HepG2 (cell line): ENCODE measurements around the gene TGM2. TPM values are rescaled to one million over a fixed set of nuclear protein-coding genes. Genes with fewer than 3 reads are reported as not detected.
A peak's percentile ranks its signal among the peaks of the same experiment; 100 is the strongest.

Experiments
- ATAC-seq: fragments of 200-7000 bp; cut with Tn5 transposase; 3 replicates; pipeline ENCODE4 v1.9.1; 2020; ENCODE audit warnings: mild to moderate bottlenecking, moderate library complexity
- BruUV-seq: library from RNA; stranded (reverse); fragments of 400-500 nt; replicated peaks from 2 replicates; lab custom pipeline; 2021; lab: Mats Ljungman, UMichigan
- CTCF ChIA-PET: fragments of 300-600 bp; formaldehyde crosslinking; extraction: SDS; loops from one replicate; lab custom pipeline; 2021; ENCODE audit warnings: low total read pairs, inconsistent platforms, low intra/inter-chr PET ratio; lab: Yijun Ruan, JAX
- POLR2A ChIA-PET: fragments of 350-600 bp; sonication (Branson Sonifier 250); formaldehyde crosslinking; loops from one replicate; lab custom pipeline; 2020; ENCODE audit warnings: antibody characterized with exemption, inconsistent platforms; lab: Yijun Ruan, JAX
- DNase-seq: peaks from one replicate; pipeline ENCODE4 v3.0.0-alpha.2; 2015; ENCODE audit warnings: low spot score
- FAIRE-seq: peaks from 3 replicates; lab custom pipeline; 2011; peaks lifted over from hg19 to GRCh38; lab: Jason Lieb, UNC
- H2AFZ ChIP-seq: one replicate; pipeline ENCODE4 v1.6.1; 2011; ENCODE audit warnings: low read length, inconsistent platforms
- H3K27ac ChIP-seq: fragments of 300-600 bp; 3 replicates; pipeline ENCODE4 v1.8.0; 2011; ENCODE audit warnings: mixed run types, mild to moderate bottlenecking, mixed read lengths, low read length, inconsistent platforms; ENCODE audit not compliant: insufficient read depth; ENCODE audit errors: extremely low read length
- H3K27me3 ChIP-seq, 2 experiments: fragments of 200-600 bp in 1 of 2; 2 replicates in 1 of 2; 3 replicates in 1 of 2; pipeline versions ENCODE4 v1.6.0 to v1.8.0; 2011; ENCODE audit warnings: low read length in 2 of 2, mild to moderate bottlenecking in 2 of 2, moderate library complexity in 2 of 2, inconsistent platforms in 1 of 2; ENCODE audit not compliant: insufficient read depth in 2 of 2, control insufficient read depth in 1 of 2
- H3K36me3 ChIP-seq, 2 experiments: fragments of 200-600 bp in 1 of 2; replicated peaks in 1 of 2; 2 replicates in 1 of 2; 3 replicates in 1 of 2; pipeline versions ENCODE4 v1.5.1 to v1.8.0; 2011; ENCODE audit warnings: low read length in 2 of 2, inconsistent platforms in 1 of 2; ENCODE audit not compliant: insufficient read depth in 2 of 2, control insufficient read depth in 1 of 2
- H3K4me1 ChIP-seq: 2 replicates; pipeline ENCODE4 v1.5.1; 2012; ENCODE audit warnings: low read length, inconsistent platforms; ENCODE audit not compliant: insufficient read depth
- H3K4me2 ChIP-seq: 2 replicates; pipeline ENCODE4 v1.6.0; 2011; ENCODE audit warnings: low read depth, low read length, inconsistent platforms
- H3K4me3 ChIP-seq, 3 experiments: fragments of 200-600 bp in 1 of 3; sonication (generic), shearing (Covaris generic) in 1 of 3; replicated peaks in 1 of 3; 2 replicates each; pipeline ENCODE4 v1.5.1; 2011 to 2016; ENCODE audit warnings: low read length in 3 of 3, inconsistent platforms in 2 of 3, low read depth in 2 of 3, mild to moderate bottlenecking in 2 of 3, control low read depth in 1 of 3, mixed read lengths in 1 of 3; ENCODE audit not compliant: insufficient read depth in 1 of 3
- H3K79me2 ChIP-seq: one replicate; pipeline ENCODE4 v1.6.1; 2011; ENCODE audit warnings: low read length, inconsistent platforms; ENCODE audit not compliant: insufficient read depth
- H3K9ac ChIP-seq: 2 replicates; pipeline ENCODE4 v1.6.0; 2011; ENCODE audit warnings: mild to moderate bottlenecking, low read depth, low read length, inconsistent platforms; ENCODE audit not compliant: insufficient read depth
- H3K9me3 ChIP-seq: 2 replicates; pipeline ENCODE4 v1.5.1; 2012; ENCODE audit warnings: mild to moderate bottlenecking, low read length
- H4K20me1 ChIP-seq: 2 replicates; pipeline ENCODE4 v1.6.0; 2011; ENCODE audit warnings: inconsistent platforms, mild to moderate bottlenecking, low read length, moderate library complexity; ENCODE audit not compliant: insufficient read depth
- ATM ChIP-seq: fragments of 450-650 bp; IDR thresholded peaks from 2 replicates; pipeline ENCODE4 v1.7.1; 2017; ENCODE audit warnings: mild to moderate bottlenecking, borderline replicate concordance
- BHLHE40 ChIP-seq: IDR thresholded peaks from 2 replicates; pipeline ENCODE4 v1.6.1; 2011; ENCODE audit warnings: low read length, improper control_type of control experiment
- FOXK2 ChIP-seq: fragments of 450-650 bp; IDR thresholded peaks from 2 replicates; pipeline ENCODE4 v1.6.1; 2016
- HES4 ChIP-seq: sonication (generic); formaldehyde crosslinking; IDR thresholded peaks from 2 replicates; pipeline ENCODE4 v1.9.0; 2021; ENCODE audit warnings: mild to moderate bottlenecking, missing genetic modification reagents, borderline replicate concordance
- KLF12 ChIP-seq: sonication (generic); formaldehyde crosslinking; IDR thresholded peaks from 2 replicates; pipeline ENCODE4 v1.4.0; 2020; ENCODE audit warnings: missing genetic modification reagents, borderline replicate concordance
- POLR2AphosphoS2 ChIP-seq: IDR thresholded peaks from 2 replicates; pipeline ENCODE4 v1.6.1; 2011; ENCODE audit warnings: low read depth, low read length, improper control_type of control experiment
- RBAK ChIP-seq: sonication (generic); formaldehyde crosslinking; IDR thresholded peaks from 2 replicates; pipeline ENCODE4 v1.5.1; 2020; ENCODE audit warnings: mild to moderate bottlenecking, missing genetic modification reagents
- SAP130 ChIP-seq: IDR thresholded peaks from 2 replicates; pipeline ENCODE4 v1.6.1; 2016; ENCODE audit warnings: low read depth
- TGIF2 ChIP-seq: IDR thresholded peaks from 2 replicates; pipeline ENCODE4 v1.6.1; 2016; ENCODE audit warnings: control low read depth, missing compliant biosample characterization
- XBP1 ChIP-seq: sonication (generic); formaldehyde crosslinking; IDR thresholded peaks from 2 replicates; pipeline ENCODE4 v1.5.0; 2020; ENCODE audit warnings: missing genetic modification reagents
- ZFX ChIP-seq: sonication (generic); formaldehyde crosslinking; IDR thresholded peaks from 2 replicates; pipeline ENCODE4 v1.4.0; 2020; ENCODE audit warnings: mild to moderate bottlenecking, low read depth, missing genetic modification reagents, moderate library complexity
- ZFY ChIP-seq: sonication (generic); formaldehyde crosslinking; IDR thresholded peaks from 2 replicates; pipeline ENCODE4 v1.4.0; 2020; ENCODE audit warnings: missing genetic modification reagents
- ZMYM3 ChIP-seq: sonication (generic); formaldehyde crosslinking; IDR thresholded peaks from 2 replicates; pipeline ENCODE4 v1.5.1; 2020; ENCODE audit warnings: mild to moderate bottlenecking, missing genetic modification reagents
- ZNF263 ChIP-seq: sonication (generic); formaldehyde crosslinking; IDR thresholded peaks from 2 replicates; pipeline ENCODE4 v1.4.0; 2020; ENCODE audit warnings: missing genetic modification reagents
- ZNF292 ChIP-seq: sonication (generic); formaldehyde crosslinking; IDR thresholded peaks from 2 replicates; pipeline ENCODE4 v1.8.1; 2022; ENCODE audit warnings: mild to moderate bottlenecking, low read depth, missing genetic modification reagents, borderline replicate concordance
- ZNF441 ChIP-seq: sonication (generic); formaldehyde crosslinking; IDR thresholded peaks from 2 replicates; pipeline ENCODE4 v1.7.0; 2021; ENCODE audit warnings: missing genetic modification reagents, borderline replicate concordance
- ZNF569 ChIP-seq: sonication (generic); formaldehyde crosslinking; IDR thresholded peaks from 2 replicates; pipeline ENCODE4 v1.5.0; 2020; ENCODE audit warnings: mild to moderate bottlenecking, missing genetic modification reagents, moderate library complexity, borderline replicate concordance
- ZNF614 ChIP-seq: IDR thresholded peaks from 2 replicates; pipeline ENCODE4 v1.6.1; 2018; ENCODE audit warnings: missing biosample characterization, missing genetic modification reagents, inconsistent platforms, borderline replicate concordance
- ZNF629 ChIP-seq: sonication (generic); formaldehyde crosslinking; conservative IDR thresholded peaks from 2 replicates; pipeline ENCODE4 v1.5.0; 2020; ENCODE audit warnings: missing genetic modification reagents
- ZSCAN9 ChIP-seq: IDR thresholded peaks from 2 replicates; pipeline ENCODE4 v1.6.1; 2016; ENCODE audit warnings: borderline replicate concordance
- WGBS: methylation state at CpG from one replicate; pipeline ENCODE4 v1.1.6; 2017; ENCODE audit warnings: low lambda C conversion rate; 5-methylcytosine and 5-hydroxymethylcytosine counted together
- in situ Hi-C: cut with HindIII; loops from 2 replicates; pipeline ENCODE4 v1.10.0; 2017; ENCODE audit warnings: low pct_unique_long_range_greater_than_20kb; ENCODE audit not compliant: extremely low pct_ligation_motif_present
- intact Hi-C: fragments of 100-400 bp; cut with micrococcal nuclease; formaldehyde crosslinking; loops from one replicate; pipeline ENCODE4 v1.10.0; 2022; ENCODE audit not compliant: unreplicated experiment
- polyA plus RNA-seq, 8 experiments: library from polyadenylated mRNA; depleted of rRNA in 3 of 8; stranded (reverse) in 7 of 8; unstranded in 1 of 8; fragments of >200 nt; fragmentation: Illumina TruSeq in 4 of 8; extraction: Trizol in 4 of 8; gene quantifications; 2 replicates each; pipeline versions ENCODE4 v1.2.1 to v1.2.3, GENCODE V29; 2011 to 2016; ENCODE audit warnings: low read depth in 4 of 8, missing spikeins in 1 of 8, mixed read lengths in 1 of 8; ENCODE audit not compliant: insufficient read depth in 1 of 8
- total RNA-seq, 5 experiments: library from RNA; depleted of rRNA; stranded (reverse); fragments of >200 nt; fragmentation: Illumina TruSeq; extraction: Trizol; gene quantifications; 2 replicates each; pipeline ENCODE4 v1.2.3, GENCODE V29; 2016; ENCODE audit warnings: low read depth in 1 of 5
- TF ChIP-seq, protein P1 (sequence below): sonication (generic); formaldehyde crosslinking; IDR thresholded peaks from 2 replicates; pipeline ENCODE4 v1.8.1; 2023; ENCODE audit warnings: mild to moderate bottlenecking, missing genetic modification reagents
- TF ChIP-seq, protein P2 (sequence below): sonication (generic); formaldehyde crosslinking; IDR thresholded peaks from 2 replicates; pipeline ENCODE4 v1.8.1; 2023; ENCODE audit warnings: mild to moderate bottlenecking, missing genetic modification reagents, borderline replicate concordance

The TGM2 gene
- total and polyA plus RNA-seq, 2 of the 13 experiments (the other 11 are each of a cell fraction or from before 2014, with no cell fraction given): 4.2 to 46.4 TPM

DNA sequence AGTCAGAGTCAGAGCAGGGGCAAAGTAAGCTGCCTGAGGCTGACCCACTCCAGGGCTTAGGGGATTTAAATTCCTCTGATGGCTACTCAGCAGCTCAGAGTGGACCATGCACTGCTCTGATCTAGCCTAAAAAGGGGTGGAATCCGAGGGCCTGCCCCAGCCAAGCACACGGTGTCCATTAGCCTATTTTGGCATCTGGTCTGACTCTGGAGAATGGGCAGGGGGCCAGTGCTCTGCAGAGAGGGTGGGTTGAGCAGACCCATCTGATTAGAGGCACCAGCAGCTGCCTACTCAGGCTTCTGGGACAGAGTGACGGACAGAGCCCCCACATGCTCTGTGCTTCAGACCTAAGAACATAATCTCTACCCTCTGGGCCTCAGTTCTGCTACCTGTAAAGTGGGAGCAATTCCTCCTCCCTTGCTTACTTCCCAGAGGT lies 25.9 kb upstream of the TGM2 start:
- Histone ChIP-seq H3K79me2 (no peaks in the 10 kb centered on the region), H3K9me3 (no peaks in the 10 kb centered on the region), H3K27me3 (peaks cover 7 to 30% of the 10 kb centered on the region in 2 experiments; a peak in 4 of 5 replicates), H3K9ac (no peak overlapping the region), H3K4me3 (no peak overlapping the region), H3K36me3 (no peaks in the 10 kb centered on the region), H3K4me2 (no peak overlapping the region), H4K20me1 (no peaks in the 10 kb centered on the region), H3K27ac (no peak overlapping the region), H3K4me1 (no peaks in the 10 kb centered on the region), H2AFZ (no peak overlapping the region)
- FAIRE-seq (no peak), DNase-seq (no peak), ATAC-seq (peak; percentile 17; the same call in 1 of the 3 replicates)
- WGBS: 0% methylated on average over 3 of the region's 3 CpGs
- POLR2A ChIA-PET: no interaction called here
- in situ Hi-C loops: no loop called here
- CTCF ChIA-PET: no interaction called here
- BruUV-seq: no TSS peak
- intact Hi-C loops: no loop called here
- no peak for TF ChIP-seq TGIF2
- TF ChIP-seq ZMYM3: 0 out of 2 replicates have a peak, but pooled peaks have one; percentile 40
- no peak for TF ChIP-seq ZNF263
- peak; percentile 67 for TF ChIP-seq ZNF629 (CRISPR knock-in tag)
- TF ChIP-seq ZNF441: no peak

DNA sequence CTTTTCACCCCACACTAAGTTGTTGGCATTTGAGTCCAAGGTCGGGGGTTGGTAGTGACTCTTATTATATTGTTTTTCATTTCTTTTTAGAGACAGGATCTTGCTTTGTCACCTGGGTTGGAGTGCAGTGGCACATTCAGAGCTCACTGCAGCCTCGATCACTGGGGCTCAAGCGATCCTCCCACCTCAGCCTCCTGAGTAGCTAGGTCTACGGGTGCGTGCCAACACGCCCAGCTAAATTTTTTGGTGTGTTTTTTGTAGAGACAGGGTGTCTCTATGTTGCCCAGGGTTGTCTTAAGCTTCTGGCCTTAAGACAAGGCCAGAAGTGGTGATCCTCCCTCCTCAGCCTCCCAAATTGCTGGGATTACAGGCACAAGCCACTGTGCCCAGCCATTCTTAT lies 25.1 kb upstream of the TGM2 start:
- WGBS: 40% methylated on average over 6 of the region's 6 CpGs
- Histone ChIP-seq H3K27ac (no peak overlapping the region), H3K27me3 (peaks cover 7 to 30% of the 10 kb centered on the region in 2 experiments; a peak in 4 of 5 replicates), H3K36me3 (no peaks in the 10 kb centered on the region), H3K9ac (no peak overlapping the region), H3K4me3 (no peak overlapping the region), H3K4me2 (no peak overlapping the region), H4K20me1 (no peaks in the 10 kb centered on the region), H2AFZ (no peak overlapping the region), H3K79me2 (no peaks in the 10 kb centered on the region), H3K9me3 (no peaks in the 10 kb centered on the region), H3K4me1 (no peaks in the 10 kb centered on the region)
- FAIRE-seq (no peak), ATAC-seq (no peak), DNase-seq (no peak)
- no TSS peak for BruUV-seq
- in situ Hi-C loops: no loop called here
- intact Hi-C loops: no loop called here
- POLR2A ChIA-PET: interaction anchor here (1.1 kb wide), 1 partner anchor 46 kb away, joined by 3 read pairs; no protein-coding TSS in a partner anchor
- CTCF ChIA-PET: no interaction called here
- TF ChIP-seq FOXK2 (no peak), POLR2AphosphoS2 (no peak), XBP1 (no peak), SAP130 (CRISPR knock-in tag) (no peak), ZNF614 (no peak), HES4 (CRISPR knock-in tag) (no peak), ZFX (CRISPR knock-in tag) (no peak), KLF12 (no peak), ZNF569 (CRISPR knock-in tag) (no peak), RBAK (CRISPR knock-in tag) (no peak), ZNF292 (no peak), ZFY (CRISPR knock-in tag) (no peak), ZSCAN9 (CRISPR knock-in tag) (no peak), ATM (no peak), BHLHE40 (no peak)
- TF ChIP-seq, protein P1, sequence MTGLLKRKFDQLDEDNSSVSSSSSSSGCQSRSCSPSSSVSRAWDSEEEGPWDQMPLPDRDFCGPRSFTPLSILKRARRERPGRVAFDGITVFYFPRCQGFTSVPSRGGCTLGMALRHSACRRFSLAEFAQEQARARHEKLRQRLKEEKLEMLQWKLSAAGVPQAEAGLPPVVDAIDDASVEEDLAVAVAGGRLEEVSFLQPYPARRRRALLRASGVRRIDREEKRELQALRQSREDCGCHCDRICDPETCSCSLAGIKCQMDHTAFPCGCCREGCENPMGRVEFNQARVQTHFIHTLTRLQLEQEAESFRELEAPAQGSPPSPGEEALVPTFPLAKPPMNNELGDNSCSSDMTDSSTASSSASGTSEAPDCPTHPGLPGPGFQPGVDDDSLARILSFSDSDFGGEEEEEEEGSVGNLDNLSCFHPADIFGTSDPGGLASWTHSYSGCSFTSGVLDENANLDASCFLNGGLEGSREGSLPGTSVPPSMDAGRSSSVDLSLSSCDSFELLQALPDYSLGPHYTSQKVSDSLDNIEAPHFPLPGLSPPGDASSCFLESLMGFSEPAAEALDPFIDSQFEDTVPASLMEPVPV (CRISPR knock-in tag): no peak
- TF ChIP-seq, protein P2, sequence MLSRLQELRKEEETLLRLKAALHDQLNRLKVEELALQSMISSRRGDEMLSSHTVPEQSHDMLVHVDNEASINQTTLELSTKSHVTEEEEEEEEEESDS (CRISPR knock-in tag): no peak
